HG03175 (cell line): ENCODE results near the gene RUNX1.
"Not testable (repeated sequence)": the region's sequence is repeated elsewhere in the genome, so short reads cannot be mapped to it uniquely, and the experiment has no call there.

Experiments
- ATAC-seq: cut with Tn5 transposase; IDR thresholded peaks from one replicate; pipeline ENCODE4 v1.9.1; 2021; ENCODE audit warnings: mild to moderate bottlenecking, moderate library complexity; ENCODE audit not compliant: unreplicated experiment

The RUNX1 gene

GRCh38 chr21:34973685-34974084, 75.4 kb downstream of the RUNX1 start:
- ATAC-seq = no peak

GRCh38 chr21:34971656-34972055, 77.4 kb downstream of the RUNX1 start:
- ATAC-seq = no peak

GRCh38 chr21:34970566-34970965, 78.5 kb downstream of the RUNX1 start:
- ATAC-seq = no peak

- ATAC-seq = no peak
These were observed 79.0 kb downstream of the RUNX1 start for GRCh38 chr21:34970167-34970500.

GRCh38 chr21:34969423-34970166, 79.5 kb downstream of the RUNX1 start:
- no peak for ATAC-seq

- ATAC-seq = no peak
These were observed 80.4 kb downstream of the RUNX1 start for GRCh38 chr21:34968414-34969333.

GRCh38 chr21:34967509-34968289, 81.4 kb downstream of the RUNX1 start:
- ATAC-seq = no peak

- not testable (repeated sequence) for ATAC-seq
These were observed 82.2 kb downstream of the RUNX1 start for GRCh38 chr21:34966881-34967280.

- ATAC-seq = no peak
These were observed 83.6 kb downstream of the RUNX1 start for GRCh38 chr21:34965200-34966174.

- ATAC-seq = no peak
These were observed 86.4 kb downstream of the RUNX1 start for GRCh38 chr21:34962586-34963222.

GRCh38 chr21:34962136-34962535, 87.0 kb downstream of the RUNX1 start:
- no peak for ATAC-seq

GRCh38 chr21:34960687-34961086, 88.4 kb downstream of the RUNX1 start:
- no peak for ATAC-seq

- no peak for ATAC-seq
These were observed 89.5 kb downstream of the RUNX1 start for GRCh38 chr21:34959607-34960006.

GRCh38 chr21:34958040-34958439, 91.1 kb downstream of the RUNX1 start:
- no peak for ATAC-seq

GRCh38 chr21:34956416-34957316, 92.4 kb downstream of the RUNX1 start:
- ATAC-seq = no peak

- ATAC-seq = no peak
These were observed 95.2 kb downstream of the RUNX1 start for GRCh38 chr21:34953950-34954349.

- ATAC-seq = no peak
These were observed 96.4 kb downstream of the RUNX1 start for GRCh38 chr21:34952701-34953100.

- not testable (repeated sequence) for ATAC-seq
These were observed 97.2 kb downstream of the RUNX1 start for GRCh38 chr21:34951868-34952267.

- no peak for ATAC-seq
These were observed 98.1 kb downstream of the RUNX1 start for GRCh38 chr21:34950980-34951379.
